ENCODE data around the gene SMAD5. TPM values are rescaled to one million over a fixed set of nuclear protein-coding genes. Genes with fewer than 3 reads are reported as not detected.

The SMAD5 gene
- total and polyA plus RNA-seq, 2 experiments from 2014 or later: 34.4 to 68.8 TPM

- WGBS (ENCODE audit: low lambda C conversion rate, missing lambda C conversion rate): 44% methylated on average over 7 of the region's 7 CpGs
- Histone ChIP-seq H3K27me3 (peaks cover 7% of the 10 kb centered on the region), H3K9me2 (replicated peaks; ENCODE audit: insufficient read depth) (no peaks in the 10 kb centered on the region), H4K20me1 (ENCODE audit: insufficient read depth, poor library complexity, severe bottlenecking) (no peaks in the 10 kb centered on the region), H3K27ac (no peak overlapping the region), H3K9me3 (ENCODE audit: low read depth) (no peaks in the 10 kb centered on the region), H3K4me2 (no peak overlapping the region), H3K36me3 (replicated peaks; ENCODE audit: insufficient read depth, low read depth) (no peaks in the 10 kb centered on the region), H3K4me3 (no peak overlapping the region), H3K79me2 (no peaks in the 10 kb centered on the region), H3K4me1 (ENCODE audit: insufficient read depth) (no peaks in the 10 kb centered on the region), H2AFZ (no peak overlapping the region)
- no peak for DNase-seq (ENCODE audit: low spot score)
- TF ChIP-seq EZH2phosphoT487 (IDR thresholded peaks at IDR 0.05; ENCODE audit: low read depth, severe bottlenecking, unreplicated experiment) (no peak), CTCF (IDR thresholded peaks at IDR 0.05; ENCODE audit: poor library complexity) (no peak), EZH2 (IDR thresholded peaks at IDR 0.05; ENCODE audit: borderline replicate concordance) (no peak)
Observed at GRCh38 chr5:136228136-136228757, 95.6 kb downstream of the SMAD5 start.

GRCh38 chr5:136230176-136230575, 97.5 kb downstream of the SMAD5 start:
- WGBS (ENCODE audit: low lambda C conversion rate, missing lambda C conversion rate): 32% methylated on average over 1 of the region's 1 CpG
- Histone ChIP-seq H3K36me3 (replicated peaks; ENCODE audit: insufficient read depth, low read depth) (no peaks in the 10 kb centered on the region), H3K9me3 (ENCODE audit: low read depth) (no peaks in the 10 kb centered on the region), H2AFZ (no peak overlapping the region), H3K27me3 (peaks cover 7% of the 10 kb centered on the region), H3K9me2 (replicated peaks; ENCODE audit: insufficient read depth) (no peaks in the 10 kb centered on the region), H3K4me3 (no peak overlapping the region), H3K27ac (no peak overlapping the region), H3K79me2 (no peaks in the 10 kb centered on the region), H3K4me1 (ENCODE audit: insufficient read depth) (no peaks in the 10 kb centered on the region), H3K4me2 (no peak overlapping the region), H4K20me1 (ENCODE audit: insufficient read depth, poor library complexity, severe bottlenecking) (no peaks in the 10 kb centered on the region)
- TF ChIP-seq EZH2phosphoT487 (IDR thresholded peaks at IDR 0.05; ENCODE audit: low read depth, severe bottlenecking, unreplicated experiment) (no peak), CTCF (IDR thresholded peaks at IDR 0.05; ENCODE audit: poor library complexity) (no peak), EZH2 (IDR thresholded peaks at IDR 0.05; ENCODE audit: borderline replicate concordance) (no peak)
- DNase-seq (ENCODE audit: low spot score): no peak

DNA sequence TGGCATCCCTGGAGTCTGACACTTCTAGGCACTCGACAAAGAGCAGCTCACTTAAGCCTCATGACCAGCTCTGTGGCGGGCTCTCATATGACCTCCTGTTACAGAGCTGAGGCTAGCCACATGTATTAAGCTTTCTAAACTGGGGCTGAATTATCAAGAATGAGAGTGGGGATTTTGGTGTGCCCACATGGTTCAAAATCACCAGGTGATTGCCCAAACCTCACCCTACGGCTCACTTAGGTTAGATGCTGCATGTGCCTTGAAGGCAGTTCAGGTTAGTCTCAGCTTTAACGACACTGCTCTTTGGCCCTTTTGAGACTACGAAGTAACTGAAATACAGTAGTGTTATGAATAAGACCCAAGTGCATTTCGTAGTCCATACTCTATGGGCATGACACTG, 99.7 kb downstream of the SMAD5 start:
- H3K27me3 ChIP-seq: peaks cover 7% of the 10 kb centered on the region
- H3K4me3 ChIP-seq: no peak overlapping the region
- no peaks in the 10 kb centered on the region for H3K4me1 ChIP-seq (ENCODE audit: insufficient read depth)
- H3K9me2 ChIP-seq (replicated peaks; ENCODE audit: insufficient read depth): no peaks in the 10 kb centered on the region
- no peak for DNase-seq (ENCODE audit: low spot score)
- no peak overlapping the region for H2AFZ ChIP-seq
- no peak for TF ChIP-seq CTCF (IDR thresholded peaks at IDR 0.05; ENCODE audit: poor library complexity)
- TF ChIP-seq EZH2phosphoT487 (IDR thresholded peaks at IDR 0.05; ENCODE audit: low read depth, severe bottlenecking, unreplicated experiment): no peak
- TF ChIP-seq EZH2 (IDR thresholded peaks at IDR 0.05; ENCODE audit: borderline replicate concordance): no peak
- no peaks in the 10 kb centered on the region for H3K79me2 ChIP-seq
- 88% methylated on average over 6 of the region's 6 CpGs for WGBS (ENCODE audit: low lambda C conversion rate, missing lambda C conversion rate)
- no peaks in the 10 kb centered on the region for H3K36me3 ChIP-seq (replicated peaks; ENCODE audit: insufficient read depth, low read depth)
- no peaks in the 10 kb centered on the region for H3K9me3 ChIP-seq (ENCODE audit: low read depth)
- H3K4me2 ChIP-seq: no peak overlapping the region
- H4K20me1 ChIP-seq (ENCODE audit: insufficient read depth, poor library complexity, severe bottlenecking): no peaks in the 10 kb centered on the region
- no peak overlapping the region for H3K27ac ChIP-seq

Small RNAs within 50 kb of the gene (small RNA-seq; reads per million reads assigned to genes)
- not detected for gene RF02173
- gene RF02175: not detected
- gene RF02176: not detected

Other genes with a start within 250 kb of the SMAD5 start
- not detected in 2 replicates for gene IL9, start 237.0 kb upstream of the SMAD5 start, total RNA-seq
- gene IL9, start 237.0 kb upstream of the SMAD5 start, polyA plus RNA-seq: not detected in 2 replicates
- 25.0 and 29.6 TPM in 2 replicates for gene LECT2, start 177.9 kb upstream of the SMAD5 start, total RNA-seq
- gene LECT2, start 177.9 kb upstream of the SMAD5 start, polyA plus RNA-seq: 6.3 and 12.3 TPM in 2 replicates
- 316 and 401 TPM in 2 replicates for gene TGFBI, start 103.9 kb upstream of the SMAD5 start, total RNA-seq
- 396 and 509 TPM in 2 replicates for gene TGFBI, start 103.9 kb upstream of the SMAD5 start, polyA plus RNA-seq
- gene SMIM32, start 60.3 kb downstream of the SMAD5 start, total RNA-seq: 1.9 and 3.1 TPM in 2 replicates
- 2.7 and 3.9 TPM in 2 replicates for gene SMIM32, start 60.3 kb downstream of the SMAD5 start, polyA plus RNA-seq
- gene TRPC7, start 232.7 kb downstream of the SMAD5 start, total RNA-seq: 0.53 TPM in 1 of 2 replicates, not detected in the other
- not detected in 2 replicates for gene TRPC7, start 232.7 kb downstream of the SMAD5 start, polyA plus RNA-seq